Fibroblast of skin of left biceps (primary cell): ENCODE data around the gene IFTAP.
"Not testable (repeated sequence)": the region's sequence is repeated elsewhere in the genome, so short reads cannot be mapped to it uniquely, and the experiment has no call there.

Experiments used
- DNase-seq, 2 experiments: peaks; one replicate each; pipeline ENCODE4 v3.0.0-alpha.2; 2013; ENCODE audit warnings: low read depth in 2 of 2

IFTAP gene

DNA sequence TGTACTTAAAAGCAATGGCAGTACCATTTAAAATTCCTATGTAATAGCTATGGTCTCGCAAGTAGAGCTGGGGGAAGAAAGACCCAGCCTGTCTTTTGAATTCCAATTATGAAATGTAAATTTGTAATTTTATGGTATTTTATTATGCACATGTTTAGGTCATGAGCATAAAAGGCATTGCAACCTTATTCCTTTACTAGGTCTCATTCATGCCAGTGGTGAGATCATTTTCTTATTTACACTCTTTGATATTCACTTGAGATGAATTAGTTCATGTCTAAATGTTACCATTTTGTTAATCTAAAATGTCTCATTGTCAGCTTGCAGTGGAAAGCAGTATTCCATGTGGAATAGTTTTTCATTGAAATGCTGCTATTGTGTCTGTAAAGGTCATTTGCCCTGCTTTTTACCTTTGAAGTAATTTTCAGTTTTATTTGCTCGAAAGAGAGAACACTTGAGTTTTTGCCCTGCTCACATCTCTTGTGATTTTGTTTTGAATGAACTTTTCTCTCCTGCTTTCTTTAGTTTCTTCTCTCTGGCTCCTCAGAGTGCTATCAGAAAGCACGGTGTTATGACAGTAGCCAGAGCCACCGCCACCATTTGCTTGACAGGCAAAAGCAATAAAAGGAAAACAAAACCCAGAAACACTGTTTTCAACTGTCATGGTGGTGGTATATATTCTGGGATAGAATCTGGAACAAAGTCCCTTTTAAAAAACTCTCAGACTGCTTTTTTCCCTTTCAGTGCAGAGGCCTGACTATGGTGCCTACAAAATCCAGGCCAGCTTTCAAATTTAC lies 41.0 kb downstream of the IFTAP start:
- DNase-seq = no peak

DNA sequence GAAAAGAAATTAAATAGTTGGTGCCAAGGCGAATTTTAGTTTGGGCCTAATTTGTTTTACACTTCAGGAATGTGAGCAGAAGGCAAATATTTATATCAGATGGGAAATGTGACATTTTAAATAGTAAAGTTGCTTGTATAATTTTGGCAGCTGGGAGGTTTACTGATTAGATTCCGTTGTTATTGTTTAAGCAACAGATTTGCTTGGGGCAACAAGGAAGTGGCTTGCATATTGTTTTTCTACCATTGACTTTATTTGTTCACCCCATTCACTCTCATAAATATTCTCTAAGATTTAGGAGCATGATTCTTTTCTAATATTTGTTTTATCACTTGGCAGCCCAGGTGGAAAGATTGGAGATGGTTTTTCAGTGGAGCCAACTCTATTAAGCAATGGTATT lies 44.3 kb downstream of the IFTAP start:
- DNase-seq = no peak

DNA sequence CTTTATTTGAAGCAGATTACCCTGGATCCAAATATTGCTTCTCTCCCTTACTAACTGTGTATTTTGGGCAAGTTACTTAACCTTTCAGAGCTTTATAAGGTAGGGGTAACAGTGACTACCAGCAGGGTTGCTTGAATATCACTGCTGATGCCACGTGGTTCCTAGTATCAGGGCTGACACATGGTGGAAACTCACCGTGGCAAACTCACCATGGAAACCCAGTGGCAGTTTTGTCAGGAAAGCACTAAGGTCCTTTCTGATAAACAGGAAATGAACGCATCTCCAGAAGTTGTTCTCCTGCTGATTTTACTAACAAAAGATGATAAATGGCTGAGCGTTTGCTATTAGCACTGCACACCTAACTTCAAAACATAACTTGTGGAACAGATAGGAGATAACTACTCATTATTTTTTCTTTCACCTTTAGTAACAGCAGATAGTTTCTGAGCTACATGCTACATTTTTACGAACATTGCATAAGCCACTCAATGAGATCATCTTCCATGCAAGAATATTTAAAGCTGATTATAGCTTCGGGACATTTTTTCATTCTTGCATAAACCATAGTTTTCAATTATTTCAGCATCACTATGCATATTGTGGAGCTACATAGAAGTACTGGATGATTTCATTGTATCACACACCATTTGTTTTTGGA lies 63.4 kb downstream of the IFTAP start:
- DNase-seq = no peak

DNA sequence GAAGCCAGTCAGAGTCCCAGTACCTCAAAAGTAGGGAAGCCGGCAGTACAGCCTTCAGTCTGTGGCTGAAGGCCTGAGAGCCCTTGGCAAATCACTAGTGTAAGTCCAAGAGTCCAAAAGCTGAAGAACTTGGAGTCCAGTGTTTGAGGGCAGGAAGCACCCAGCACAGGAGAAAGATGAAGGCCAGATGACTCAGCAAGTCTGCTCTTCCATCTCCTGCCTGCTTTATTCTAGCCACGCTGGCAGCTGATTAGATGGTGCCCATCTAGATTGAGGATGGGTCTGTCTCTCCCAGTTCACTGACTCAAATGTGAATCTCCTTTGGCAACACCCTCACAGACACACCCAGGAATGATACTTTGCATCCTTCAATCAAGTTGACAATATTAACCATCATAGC lies 67.1 kb downstream of the IFTAP start:
- DNase-seq = not testable (repeated sequence)

DNA sequence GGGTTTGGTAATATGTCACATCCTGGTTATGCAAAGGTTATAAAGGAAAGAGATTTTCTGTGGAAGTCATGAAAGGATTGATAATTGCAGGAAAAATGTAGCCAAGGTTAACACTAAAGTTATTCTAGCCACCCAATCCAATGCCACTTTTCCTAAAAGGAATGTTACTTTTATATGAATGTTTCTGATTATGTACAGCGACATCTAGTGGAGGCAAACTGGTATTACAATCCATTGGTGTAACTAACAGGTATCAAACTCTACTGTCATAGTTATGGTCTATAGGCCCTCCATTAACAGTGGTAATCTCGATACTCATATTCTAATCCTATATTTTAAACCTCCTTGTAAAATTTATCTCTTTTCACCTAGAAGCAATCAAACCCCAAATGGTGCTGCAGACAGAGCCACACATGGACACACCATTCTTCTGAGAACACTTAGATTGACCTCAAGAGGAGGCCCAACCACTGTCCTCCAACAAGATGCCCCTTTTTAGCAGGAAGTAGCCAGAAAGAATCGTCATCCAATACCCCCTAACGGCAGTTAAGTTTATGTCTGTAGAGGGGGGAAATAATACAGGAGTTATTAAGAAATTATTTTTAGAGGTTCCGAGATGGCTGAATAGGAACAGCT lies 78.6 kb downstream of the IFTAP start:
- DNase-seq = peak; percentile 6 to 13

DNA sequence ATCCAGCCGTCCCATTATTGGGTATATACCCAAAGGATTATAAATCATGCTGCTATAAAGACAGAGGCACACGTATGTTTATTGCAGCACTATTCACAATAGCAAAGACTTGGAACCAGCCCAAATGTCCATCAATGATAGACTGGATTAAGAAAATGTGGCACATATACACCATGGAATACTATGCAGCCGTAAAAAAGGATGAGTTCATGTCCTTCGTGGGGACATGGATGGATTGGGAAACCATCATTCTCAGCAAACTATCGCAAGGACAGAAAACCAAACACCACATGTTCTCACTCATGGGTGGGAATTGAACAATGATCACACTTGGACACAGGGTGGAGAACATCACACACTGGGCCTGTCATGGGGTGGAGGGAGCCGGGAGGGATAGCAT lies 85.2 kb downstream of the IFTAP start:
- DNase-seq = not testable (repeated sequence)

DNA sequence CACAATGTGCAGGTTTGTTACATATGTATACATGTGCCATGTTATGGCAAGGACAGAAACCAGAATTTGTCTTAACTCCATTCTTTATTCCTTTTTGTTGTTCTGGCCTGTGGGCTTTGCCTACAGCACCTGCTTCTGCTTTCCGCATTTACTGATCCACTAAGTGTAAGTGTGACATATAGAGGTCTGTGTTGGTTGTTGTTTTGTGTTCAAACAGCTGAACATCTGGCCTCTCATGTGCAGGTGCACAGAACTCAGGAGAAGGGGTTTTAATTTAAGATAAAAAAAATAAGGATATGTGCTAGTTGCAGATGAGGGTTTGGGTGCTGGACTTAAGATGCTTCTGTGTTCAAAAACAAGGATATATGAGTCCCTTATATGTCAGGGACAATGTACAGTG lies 89.5 kb downstream of the IFTAP start:
- DNase-seq = no peak

DNA sequence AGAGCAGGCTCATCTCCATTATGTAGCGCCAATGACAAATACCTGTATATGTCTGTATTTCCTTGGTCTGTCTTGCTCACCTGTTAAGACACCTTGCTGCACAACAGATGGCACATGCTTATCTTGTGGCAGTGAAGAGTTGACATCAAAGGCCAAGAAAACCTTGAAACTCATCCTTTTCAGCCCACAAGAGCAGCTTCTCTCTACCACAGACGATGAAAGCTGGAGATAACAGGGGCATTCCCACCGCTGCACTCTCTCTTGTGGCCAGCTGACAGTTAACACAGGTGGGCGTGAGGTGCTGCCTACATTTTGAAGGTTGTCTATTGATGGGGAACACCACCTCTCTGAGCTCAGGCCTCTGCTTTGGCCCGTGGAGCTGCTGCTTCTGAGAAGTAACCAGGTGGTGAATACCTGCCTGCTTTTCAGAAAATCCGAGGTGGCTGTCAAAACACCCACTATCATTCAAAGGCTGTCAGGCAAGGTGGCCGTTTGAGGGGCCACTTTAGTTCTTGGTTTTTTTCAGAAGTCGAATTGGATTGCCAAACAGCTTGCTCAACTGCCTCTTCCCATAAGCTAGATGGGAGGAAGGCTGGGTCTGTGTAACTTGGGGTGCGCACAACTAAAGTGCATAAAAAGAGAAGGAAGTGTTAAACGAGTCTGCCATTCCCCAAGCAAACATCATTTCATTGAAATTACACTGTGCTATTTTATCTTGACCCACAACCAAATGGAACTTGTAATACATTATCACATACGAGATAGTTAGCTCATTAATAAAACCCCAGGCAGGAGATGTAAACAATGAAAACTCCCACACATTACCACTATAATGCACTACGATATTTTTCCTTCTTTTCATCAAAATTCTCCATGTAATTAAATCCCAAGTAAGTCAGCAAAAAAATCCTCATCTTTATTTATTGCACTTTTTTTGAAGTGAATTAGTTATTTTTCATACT lies 90.8 kb downstream of the IFTAP start:
- DNase-seq = no peak

DNA sequence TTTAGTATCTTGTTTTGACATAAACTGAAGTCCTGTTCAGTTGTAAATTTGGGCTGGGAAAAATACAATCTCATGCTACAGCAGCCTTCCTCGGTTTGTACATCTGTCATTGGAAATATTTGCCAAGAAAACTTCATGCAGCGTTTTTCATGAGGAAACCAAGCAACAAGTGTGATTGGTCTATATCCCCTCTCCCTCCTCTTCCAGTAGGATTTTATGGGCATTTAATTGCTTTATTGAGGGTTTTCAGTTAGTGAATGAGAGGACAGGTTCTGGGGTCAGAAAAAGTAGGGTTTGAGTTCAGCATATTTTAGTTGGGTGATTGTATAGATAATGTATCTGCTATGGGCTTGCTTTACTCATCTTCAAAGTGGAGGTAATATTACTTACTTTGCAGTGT lies 93.8 kb downstream of the IFTAP start:
- DNase-seq = no peak

DNA sequence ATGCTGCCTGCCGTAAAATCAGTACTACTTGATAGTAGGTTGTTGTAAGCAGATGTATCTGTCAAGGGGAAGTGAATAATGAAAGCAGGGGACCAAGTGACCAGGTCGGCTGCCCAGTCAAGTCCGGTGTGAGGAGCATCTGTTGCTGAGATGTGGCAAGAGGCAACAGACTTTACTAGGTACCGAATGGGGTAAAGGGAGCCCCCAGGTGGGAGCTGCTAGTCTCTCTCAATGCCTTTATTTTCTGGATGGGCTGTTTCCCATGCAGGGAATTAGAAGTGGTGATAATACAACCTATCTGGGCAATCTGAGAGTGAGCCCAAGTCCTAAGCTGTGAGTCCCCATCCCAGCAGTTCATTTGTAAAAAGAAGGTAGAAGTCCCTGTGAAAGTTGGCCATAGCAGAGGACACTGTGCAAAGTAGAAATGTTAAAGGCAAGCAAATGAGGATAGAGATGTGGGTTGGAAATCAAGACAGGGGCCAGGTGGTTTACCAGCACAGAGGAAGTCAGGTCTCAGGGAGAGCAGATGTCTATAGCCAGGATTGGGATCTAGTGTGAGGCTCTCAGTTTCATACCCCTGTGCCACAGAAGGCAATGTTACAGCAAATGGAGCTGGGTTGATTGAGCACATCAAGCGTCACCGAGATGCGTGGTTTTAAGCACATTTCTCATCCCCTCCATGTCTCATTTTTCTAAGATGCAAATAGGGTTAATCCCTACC lies 94.4 kb downstream of the IFTAP start:
- no peak for DNase-seq

DNA sequence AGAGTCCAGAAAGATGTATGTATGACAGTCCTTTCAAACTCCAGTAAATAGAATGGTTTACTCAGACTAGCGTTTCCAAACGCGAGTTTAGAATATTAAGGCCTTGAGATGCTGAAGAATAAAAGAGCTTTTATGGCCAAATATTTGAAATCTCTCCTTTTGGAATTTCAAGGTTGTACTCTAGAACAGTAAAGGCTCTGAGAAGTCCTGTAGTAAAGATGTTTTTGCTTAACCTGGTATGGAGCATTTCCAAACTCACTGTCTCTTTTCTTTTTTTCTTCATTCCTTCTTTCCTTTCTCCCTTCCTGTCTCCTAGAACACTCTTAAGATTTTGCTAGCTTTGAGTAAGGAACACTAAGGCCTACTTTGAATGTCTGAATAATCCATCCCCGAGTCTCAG lies 95.1 kb downstream of the IFTAP start:
- no peak for DNase-seq

DNA sequence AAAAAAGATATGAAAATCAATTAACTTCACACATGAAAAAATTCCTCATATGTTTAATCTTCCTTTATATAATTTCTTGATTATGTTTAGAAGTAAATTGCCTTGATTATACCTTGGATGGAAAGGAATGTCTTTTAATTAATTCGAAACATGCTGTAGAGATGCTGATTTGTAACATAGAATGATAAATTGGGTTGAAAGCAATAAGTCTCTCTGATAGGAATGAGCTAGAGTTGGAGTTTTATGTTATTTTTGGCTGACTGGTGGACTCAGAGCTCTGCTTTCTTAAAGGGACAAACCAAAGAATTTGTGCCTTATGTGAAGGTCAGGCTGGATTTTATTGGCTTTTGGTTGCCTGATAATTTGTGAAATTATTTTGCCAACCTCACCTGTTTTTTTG lies 98.4 kb downstream of the IFTAP start:
- DNase-seq = no peak

DNA sequence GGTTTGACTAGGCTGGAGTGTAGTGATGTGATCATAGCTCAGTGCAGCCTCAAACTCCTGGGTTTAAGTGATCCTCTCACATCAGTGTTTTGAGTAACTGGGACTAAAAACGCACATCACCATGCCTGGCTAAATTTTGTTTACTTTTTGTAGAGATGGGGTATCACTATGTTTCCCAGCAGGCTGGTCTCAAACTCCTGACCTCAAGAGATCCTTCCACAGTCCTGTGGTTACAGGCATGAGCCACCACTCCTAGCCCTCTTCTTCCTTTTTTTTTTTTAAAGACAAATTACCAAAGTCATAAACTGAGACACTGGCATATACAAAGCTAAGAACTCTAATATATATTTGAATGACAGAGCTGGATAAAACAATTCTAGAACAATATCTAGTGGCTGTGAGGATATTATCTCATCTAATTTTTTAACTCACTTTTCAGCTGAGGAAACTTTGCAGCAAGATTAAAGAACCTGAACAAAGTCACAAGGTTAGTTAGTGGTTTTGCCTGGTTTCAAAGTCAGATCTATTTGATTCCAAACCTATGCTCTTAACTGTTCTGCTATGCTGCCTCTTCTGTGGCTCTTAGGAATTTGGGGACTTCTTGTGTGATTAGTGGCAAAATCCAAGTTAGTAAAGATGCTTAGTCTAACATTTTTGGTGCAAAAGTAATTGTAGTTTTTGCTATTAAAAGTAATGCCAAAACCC lies 99.0 kb downstream of the IFTAP start:
- no peak for DNase-seq

DNA sequence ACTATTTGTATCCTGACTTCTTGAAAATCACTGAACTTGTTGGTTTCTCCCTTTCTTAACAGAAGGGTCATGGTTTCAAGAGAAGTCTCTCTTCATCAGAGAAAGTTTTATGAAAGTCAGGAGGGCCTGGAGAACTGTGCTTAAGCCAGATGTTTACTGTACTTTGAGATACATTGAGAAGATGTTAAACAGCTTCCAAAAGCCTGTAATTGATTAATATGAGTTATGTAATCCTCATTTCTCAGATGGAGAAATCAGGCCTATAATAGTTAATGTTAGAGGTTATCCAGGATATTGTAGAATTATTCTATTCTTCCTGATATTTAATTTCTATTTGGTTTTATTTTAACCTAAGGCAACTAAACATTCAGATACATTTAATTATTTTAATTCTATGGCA lies 100.8 kb downstream of the IFTAP start:
- DNase-seq = no peak

DNA sequence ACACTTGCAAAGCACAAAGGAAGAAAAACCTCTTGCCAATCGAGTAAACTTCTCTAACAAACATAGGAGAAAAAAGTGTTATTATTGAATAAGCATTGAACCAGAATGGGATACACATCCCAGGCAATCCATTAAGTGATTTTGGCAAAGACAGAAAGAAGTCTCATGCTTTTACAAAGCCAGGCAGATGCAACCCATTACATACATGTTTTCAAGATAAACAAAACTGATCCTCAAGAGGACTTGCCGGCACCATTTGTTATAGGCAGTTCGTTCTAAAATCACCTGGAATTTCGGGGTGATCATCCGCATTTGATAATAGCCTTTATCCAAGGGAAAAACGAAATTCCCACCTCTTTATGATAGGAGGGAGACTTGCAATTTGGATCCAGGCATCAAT lies 101.3 kb downstream of the IFTAP start:
- DNase-seq = no peak

DNA sequence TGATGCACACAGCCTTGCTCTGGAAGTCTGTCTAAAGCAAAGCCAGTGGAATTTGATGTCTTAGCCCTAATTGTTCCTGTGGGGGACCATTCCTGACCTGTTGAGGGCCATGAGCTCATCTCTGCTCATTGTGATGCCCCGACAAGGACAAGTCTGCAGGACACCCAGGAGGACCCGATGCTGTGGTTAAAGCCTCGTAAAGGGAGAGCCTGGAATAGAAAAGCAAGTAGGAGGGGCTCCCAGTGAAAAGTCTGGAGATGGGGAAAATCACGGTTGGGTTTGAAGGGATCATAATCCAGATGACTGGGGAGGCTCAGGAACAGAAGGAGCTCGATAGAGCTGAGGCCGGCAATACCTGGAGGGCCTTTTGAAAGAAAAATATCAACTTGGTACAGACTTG lies 102.2 kb downstream of the IFTAP start:
- no peak for DNase-seq

DNA sequence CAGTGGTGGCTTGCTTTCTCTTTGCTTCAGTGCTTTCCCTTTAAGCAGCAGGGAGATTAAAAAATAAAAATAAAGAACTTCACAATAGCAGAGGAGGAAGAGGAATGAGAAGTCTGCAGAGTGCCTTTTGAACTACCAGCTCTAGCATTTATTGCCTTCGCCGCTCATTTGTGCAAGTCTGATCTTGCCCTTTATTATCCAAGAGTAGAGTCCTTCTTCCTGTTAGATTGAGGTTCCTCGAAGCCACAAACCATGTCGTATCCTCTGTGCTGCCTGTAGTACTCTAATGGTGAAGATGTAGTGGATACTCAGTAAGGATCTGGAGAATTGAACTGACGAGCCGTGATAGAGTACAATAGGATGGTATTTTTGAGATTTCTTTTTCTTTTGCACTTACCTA lies 105.0 kb downstream of the IFTAP start:
- no peak for DNase-seq

DNA sequence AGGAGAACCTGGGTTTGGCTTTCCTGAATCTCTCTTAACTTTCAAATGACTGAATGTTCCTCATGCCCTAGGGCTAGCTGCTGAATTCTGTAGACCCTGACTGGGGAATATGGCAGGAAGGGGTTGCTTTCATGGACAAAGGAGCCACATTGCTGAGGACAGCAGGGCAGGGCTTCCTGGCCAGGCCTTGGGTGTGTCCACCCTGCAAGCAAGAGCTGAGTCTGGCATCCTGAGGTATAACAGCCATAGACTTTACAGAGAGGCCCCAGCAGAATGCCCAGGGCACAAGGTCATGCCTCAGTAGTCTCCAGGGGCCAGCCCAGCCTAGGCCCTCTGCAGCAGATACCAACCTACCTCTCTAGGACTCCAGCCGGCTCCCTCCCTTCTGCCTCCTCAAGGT lies 105.9 kb downstream of the IFTAP start:
- DNase-seq = no peak

DNA sequence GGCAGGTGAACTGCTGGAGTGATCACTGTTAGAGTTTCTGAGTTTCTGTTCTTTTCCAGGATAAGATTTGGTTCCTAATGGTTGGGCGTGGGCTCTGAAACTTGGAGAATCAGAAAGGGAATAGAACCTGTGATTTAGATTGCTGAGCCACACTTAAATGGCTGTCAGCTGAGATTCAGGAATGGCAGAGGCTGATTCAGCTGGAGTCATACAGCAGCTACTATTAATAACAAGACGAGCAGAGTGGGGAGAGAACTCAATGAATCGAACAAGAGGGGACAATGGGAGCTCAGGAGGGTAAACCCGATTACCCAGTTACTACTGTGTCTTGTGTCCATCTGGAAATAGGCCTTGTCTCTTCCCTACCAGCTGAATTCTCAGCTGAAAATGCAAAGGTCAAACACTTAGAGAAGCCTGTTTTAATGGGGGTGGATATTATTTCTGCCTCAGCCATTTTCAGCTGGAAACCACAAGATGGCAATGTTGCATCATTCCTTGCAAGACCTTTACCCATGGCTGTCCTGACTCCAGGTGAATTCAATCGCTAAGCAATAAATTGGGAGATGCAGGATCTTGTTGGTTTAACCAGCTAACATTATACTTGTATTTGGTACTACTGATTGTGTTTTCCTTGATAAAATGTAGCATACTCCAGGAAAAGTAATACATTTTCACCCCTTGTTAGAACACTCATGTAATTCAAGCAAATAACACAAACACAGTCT lies 108.2 kb downstream of the IFTAP start:
- peak; percentile 17 to 19 for DNase-seq

DNA sequence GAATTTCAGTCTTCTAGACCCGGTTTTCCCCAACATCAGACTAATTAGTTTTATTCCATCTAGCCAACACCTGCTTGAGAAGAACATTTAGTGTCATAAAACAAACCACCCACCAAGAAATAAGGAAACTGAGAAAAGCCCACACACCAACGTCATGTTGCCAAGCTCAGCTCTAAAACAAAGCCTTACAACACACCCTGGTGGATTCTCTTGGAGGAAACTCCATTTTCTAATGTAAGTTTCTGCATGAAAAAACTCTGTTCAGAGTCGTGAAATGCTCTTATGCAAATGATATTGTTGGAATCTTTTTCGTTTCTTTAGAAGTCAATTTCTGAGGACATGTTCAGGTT lies 108.7 kb downstream of the IFTAP start:
- DNase-seq = no peak
